Hematopoietic multipotent progenitor cell treated with erythropoietin and hydrocortisone succinate and interleukin-3 and kit ligand, for 4 days (in vitro differentiated cells): Measurements from ENCODE around the gene NALCN.

Source experiments
- DNase-seq: peaks from one replicate; pipeline ENCODE4 v3.0.0-alpha.2; 2015

NALCN gene

GRCh38 chr13:101416181-101417042 is at the start of gene NALCN:
NALCN (minus strand) TSS chr13:101416508; CDS start chr13:101399126, 17,382 bp downstream.
- peak; percentile 5 for DNase-seq

- DNase-seq, result no peak
Observed at GRCh38 chr13:101465877-101466276, 49.6 kb upstream of the NALCN start.

GRCh38 chr13:101457176-101457575 is 40.9 kb upstream of the NALCN start:
- DNase-seq, result no peak

GRCh38 chr13:101455863-101456262 is 39.6 kb upstream of the NALCN start:
- no peak for DNase-seq

GRCh38 chr13:101454767-101455166 is 38.5 kb upstream of the NALCN start:
- no peak for DNase-seq

GRCh38 chr13:101453784-101454201 is 37.5 kb upstream of the NALCN start:
- DNase-seq, result no peak

- DNase-seq, result no peak
Observed at GRCh38 chr13:101452519-101453485, 36.5 kb upstream of the NALCN start, which contains the start of gene ITGBL1. ITGBL1 (plus strand) TSS chr13:101452675; CDS start chr13:101452834, 159 bp downstream.

- no peak for DNase-seq
Observed at GRCh38 chr13:101451641-101452040, 35.3 kb upstream of the NALCN start.

- DNase-seq, result no peak
Observed at GRCh38 chr13:101450749-101451130, 34.4 kb upstream of the NALCN start.

- no peak for DNase-seq
Observed at GRCh38 chr13:101449790-101450748, 33.8 kb upstream of the NALCN start.

- DNase-seq, result no peak
Observed at GRCh38 chr13:101447852-101448251, 31.5 kb upstream of the NALCN start.

GRCh38 chr13:101434486-101434885 is 18.2 kb upstream of the NALCN start:
- DNase-seq, result no peak

- DNase-seq, result no peak
Observed at GRCh38 chr13:101433895-101434294, 17.6 kb upstream of the NALCN start.

- DNase-seq, result no peak
Observed at GRCh38 chr13:101429733-101430132, 13.4 kb upstream of the NALCN start.

GRCh38 chr13:101425623-101426022 is 9.3 kb upstream of the NALCN start:
- DNase-seq, result no peak

- DNase-seq, result no peak
Observed at GRCh38 chr13:101425156-101425471, 8.8 kb upstream of the NALCN start.

GRCh38 chr13:101424381-101425155 is 8.3 kb upstream of the NALCN start:
- no peak for DNase-seq

- no peak for DNase-seq
Observed at GRCh38 chr13:101423872-101424271, 7.6 kb upstream of the NALCN start.

- DNase-seq, result no peak
Observed at GRCh38 chr13:101417501-101417900, 1.2 kb upstream of the NALCN start.

GRCh38 chr13:101417043-101417406 is 717 bp upstream of the NALCN start:
- no peak for DNase-seq

GRCh38 chr13:101415358-101416174 is 742 bp downstream of the NALCN start:
- no peak for DNase-seq
